Measurements from ENCODE around the gene QPRT. TPM values are rescaled to one million over a fixed set of nuclear protein-coding genes. Genes with fewer than 3 reads are reported as not detected.

The QPRT gene
- total and polyA plus RNA-seq, 2 of the 13 experiments (the other 11 are each of a cell fraction or from before 2014, with no cell fraction given): 130 to 218 TPM

DNA sequence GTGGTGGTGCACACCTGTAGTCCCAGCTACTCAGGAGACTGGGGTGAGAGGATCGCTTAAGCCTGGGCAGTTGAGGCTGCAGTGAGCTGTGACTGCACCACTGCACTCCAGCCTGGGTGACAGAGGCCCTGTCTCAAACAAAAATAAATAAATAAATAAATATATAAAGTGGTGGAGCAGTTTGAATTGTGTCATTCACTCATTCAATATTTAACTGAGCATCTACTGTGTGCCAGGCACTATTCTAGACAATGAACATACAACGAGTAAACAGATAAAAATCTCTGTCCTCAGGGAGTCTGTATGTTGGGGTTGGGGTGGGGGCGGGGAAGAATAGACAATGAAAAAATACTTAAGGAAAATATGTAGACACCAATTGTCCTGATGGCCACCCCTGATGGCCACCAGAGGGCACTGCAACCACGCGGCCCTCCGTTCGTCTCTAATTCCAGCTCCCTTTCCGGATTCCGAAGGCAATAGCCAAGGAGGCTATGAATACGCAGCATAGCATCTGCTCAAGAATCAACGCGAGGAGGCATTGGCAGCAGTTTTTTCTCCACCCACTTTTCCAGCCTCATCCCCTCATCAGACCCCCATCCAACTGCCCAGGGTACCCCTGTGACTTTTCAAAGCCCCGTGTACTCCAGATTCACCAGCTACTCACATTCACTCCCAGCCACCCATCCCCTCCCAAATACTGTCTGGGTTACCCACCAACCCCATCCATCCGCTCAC is 21.4 kb downstream of the QPRT start (continued):
- TF ChIP-seq ZNF503 (CRISPR knock-in tag; IDR thresholded peaks at IDR 0.05): no peak; the same call in 1 of the 2 replicates
- TF ChIP-seq NCOA5 (CRISPR knock-in tag; IDR thresholded peaks at IDR 0.05): no peak
- no peak for TF ChIP-seq ASH2L (IDR thresholded peaks at IDR 0.05; ENCODE audit: insufficient read length, low read depth, low read length)
- TF ChIP-seq HOXD1 (CRISPR knock-in tag; IDR thresholded peaks at IDR 0.05): 0 out of 2 replicates have a peak, but pooled peaks have one; percentile 15
- TF ChIP-seq, protein P1, sequence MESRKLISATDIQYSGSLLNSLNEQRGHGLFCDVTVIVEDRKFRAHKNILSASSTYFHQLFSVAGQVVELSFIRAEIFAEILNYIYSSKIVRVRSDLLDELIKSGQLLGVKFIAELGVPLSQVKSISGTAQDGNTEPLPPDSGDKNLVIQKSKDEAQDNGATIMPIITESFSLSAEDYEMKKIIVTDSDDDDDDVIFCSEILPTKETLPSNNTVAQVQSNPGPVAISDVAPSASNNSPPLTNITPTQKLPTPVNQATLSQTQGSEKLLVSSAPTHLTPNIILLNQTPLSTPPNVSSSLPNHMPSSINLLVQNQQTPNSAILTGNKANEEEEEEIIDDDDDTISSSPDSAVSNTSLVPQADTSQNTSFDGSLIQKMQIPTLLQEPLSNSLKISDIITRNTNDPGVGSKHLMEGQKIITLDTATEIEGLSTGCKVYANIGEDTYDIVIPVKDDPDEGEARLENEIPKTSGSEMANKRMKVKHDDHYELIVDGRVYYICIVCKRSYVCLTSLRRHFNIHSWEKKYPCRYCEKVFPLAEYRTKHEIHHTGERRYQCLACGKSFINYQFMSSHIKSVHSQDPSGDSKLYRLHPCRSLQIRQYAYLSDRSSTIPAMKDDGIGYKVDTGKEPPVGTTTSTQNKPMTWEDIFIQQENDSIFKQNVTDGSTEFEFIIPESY (CRISPR knock-in tag; IDR thresholded peaks at IDR 0.05): peak; percentile 22; the same call in 1 of the 2 replicates
- peak; percentile 40; the same call in 1 of the 2 replicates for TF ChIP-seq ETV5 (CRISPR knock-in tag; IDR thresholded peaks at IDR 0.05; ENCODE audit: borderline replicate concordance)
- TF ChIP-seq ZNF280D (CRISPR knock-in tag; IDR thresholded peaks at IDR 0.05): no peak
- TF ChIP-seq, protein P2, sequence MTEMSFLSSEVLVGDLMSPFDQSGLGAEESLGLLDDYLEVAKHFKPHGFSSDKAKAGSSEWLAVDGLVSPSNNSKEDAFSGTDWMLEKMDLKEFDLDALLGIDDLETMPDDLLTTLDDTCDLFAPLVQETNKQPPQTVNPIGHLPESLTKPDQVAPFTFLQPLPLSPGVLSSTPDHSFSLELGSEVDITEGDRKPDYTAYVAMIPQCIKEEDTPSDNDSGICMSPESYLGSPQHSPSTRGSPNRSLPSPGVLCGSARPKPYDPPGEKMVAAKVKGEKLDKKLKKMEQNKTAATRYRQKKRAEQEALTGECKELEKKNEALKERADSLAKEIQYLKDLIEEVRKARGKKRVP (CRISPR knock-in tag; IDR thresholded peaks at IDR 0.05): peak in 1 of 2 experiments; percentile 34; a peak in 1 of 4 replicates
- 0 out of 2 replicates have a peak, but pooled peaks have one; percentile 9 for TF ChIP-seq FOXA3 (CRISPR knock-in tag; IDR thresholded peaks at IDR 0.05)
- TF ChIP-seq SIN3B (IDR thresholded peaks at IDR 0.05; ENCODE audit: low read length): 0 out of 2 replicates have a peak, but pooled peaks have one; percentile 42
- TF ChIP-seq MTA1 (CRISPR knock-in tag; IDR thresholded peaks at IDR 0.05; ENCODE audit: borderline replicate concordance): no peak
- TF ChIP-seq FOSL2 (CRISPR knock-in tag; IDR thresholded peaks at IDR 0.05): peak; percentile 45; the same call in 1 of the 2 replicates
- no peak for TF ChIP-seq TGIF2 (CRISPR knock-in tag; IDR thresholded peaks at IDR 0.05)
- TF ChIP-seq THRA (CRISPR knock-in tag; IDR thresholded peaks at IDR 0.05; ENCODE audit: borderline replicate concordance): 0 out of 2 replicates have a peak, but pooled peaks have one; percentile 25
- TF ChIP-seq, protein P3, sequence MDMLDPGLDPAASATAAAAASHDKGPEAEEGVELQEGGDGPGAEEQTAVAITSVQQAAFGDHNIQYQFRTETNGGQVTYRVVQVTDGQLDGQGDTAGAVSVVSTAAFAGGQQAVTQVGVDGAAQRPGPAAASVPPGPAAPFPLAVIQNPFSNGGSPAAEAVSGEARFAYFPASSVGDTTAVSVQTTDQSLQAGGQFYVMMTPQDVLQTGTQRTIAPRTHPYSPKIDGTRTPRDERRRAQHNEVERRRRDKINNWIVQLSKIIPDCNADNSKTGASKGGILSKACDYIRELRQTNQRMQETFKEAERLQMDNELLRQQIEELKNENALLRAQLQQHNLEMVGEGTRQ (IDR thresholded peaks at IDR 0.05; ENCODE audit: low read depth, low read length): no peak
- TF ChIP-seq, protein P3 (CRISPR knock-in tag; IDR thresholded peaks at IDR 0.05; ENCODE audit: borderline replicate concordance): no peak
